C4-2B (cell line): Measurements from ENCODE around the gene UBE2E2.

ENCODE experiments used
- CTCF ChIP-seq: fragments of 450-650 bp; conservative IDR thresholded peaks from 2 replicates; pipeline ENCODE4 v1.5.1; 2017; ENCODE audit warnings: mild to moderate bottlenecking
- ZFX ChIP-seq: fragments of 450-650 bp; IDR thresholded peaks from 2 replicates; pipeline ENCODE4 v1.6.1; 2017

GRCh38 chr3:23508464-23508863, 305.3 kb downstream of the UBE2E2 start:
- no peak for TF ChIP-seq CTCF
- TF ChIP-seq ZFX, result no peak
